Spleen (tissue), 11 donors: ENCODE data around the gene XIRP2. TPM values are rescaled to one million over a fixed set of nuclear protein-coding genes. Genes with fewer than 3 reads are reported as not detected.
"Not testable (repeated sequence)": the region's sequence is repeated elsewhere in the genome, so short reads cannot be mapped to it uniquely, and the experiment has no call there.

Experiments
- DNase-seq: peaks from one replicate; pipeline ENCODE4 v3.0.0-alpha.2; 2020
- H3K27ac ChIP-seq, 8 donors: fragments of 200-600 bp; sonication (generic) in 7 of 8; 1 replicate in 4 of 8; 2 replicates in 4 of 8; pipeline versions ENCODE4 v1.5.0 to v1.8.0; 2016 to 2021; ENCODE audit warnings: inconsistent platforms in 4 of 8, mild to moderate bottlenecking in 4 of 8, moderate library complexity in 1 of 8
- H3K27me3 ChIP-seq, 7 donors: fragments of 200-600 bp; sonication (generic) in 6 of 7; replicated peaks in 1 of 7; 1 replicate in 4 of 7; 2 replicates in 3 of 7; pipeline versions ENCODE4 v1.5.0 to v1.8.0; 2016 to 2021; ENCODE audit warnings: inconsistent platforms in 3 of 7, mild to moderate bottlenecking in 1 of 7
- H3K36me3 ChIP-seq, 6 donors: fragments of 200-600 bp; sonication (generic) in 5 of 6; 1 replicate in 4 of 6; 2 replicates in 2 of 6; pipeline versions ENCODE4 v1.5.0 to v1.8.0; 2016 to 2021; ENCODE audit warnings: inconsistent platforms in 2 of 6
- H3K4me1 ChIP-seq, 6 donors: fragments of 200-600 bp; sonication (generic) in 5 of 6; 1 replicate in 3 of 6; 2 replicates in 3 of 6; pipeline versions ENCODE4 v1.5.0 to v1.8.0; 2016 to 2021; ENCODE audit warnings: inconsistent platforms in 3 of 6
- H3K4me3 ChIP-seq, 8 donors: fragments of 200-600 bp; sonication (generic) in 7 of 8; 1 replicate in 4 of 8; 2 replicates in 4 of 8; pipeline versions ENCODE4 v1.5.0 to v1.8.0; 2016 to 2021; ENCODE audit warnings: inconsistent platforms in 4 of 8, mild to moderate bottlenecking in 4 of 8, moderate library complexity in 2 of 8
- H3K9me3 ChIP-seq, 8 donors: fragments of 200-600 bp; sonication (generic) in 7 of 8; 1 replicate in 4 of 8; 2 replicates in 4 of 8; pipeline versions ENCODE4 v1.5.0 to v1.8.0; 2016 to 2021; ENCODE audit warnings: inconsistent platforms in 4 of 8
- CTCF ChIP-seq, 11 experiments: fragments of 200-600 bp in 7 of 11; fragments of 450-650 bp in 4 of 11; sonication (generic) in 4 of 11; IDR thresholded peaks in 8 of 11; conservative IDR thresholded peaks in 3 of 11; 1 replicate in 7 of 11; 2 replicates in 4 of 11; pipeline versions ENCODE4 v1.4.0 to v1.8.0; 2016 to 2021; ENCODE audit warnings: antibody characterized with exemption in 11 of 11, inconsistent platforms in 4 of 11, mild to moderate bottlenecking in 1 of 11
- POLR2A ChIP-seq, 3 donors: fragments of 450-650 bp; IDR thresholded peaks; one replicate each; pipeline ENCODE4 v1.5.1; 2017; ENCODE audit warnings: antibody characterized with exemption in 3 of 3, mild to moderate bottlenecking in 1 of 3
- POLR2AphosphoS5 ChIP-seq, 3 donors: sonication (generic); formaldehyde crosslinking; IDR thresholded peaks; one replicate each; pipeline ENCODE4 v1.5.1; 2017; ENCODE audit warnings: antibody characterized with exemption in 3 of 3
- WGBS, 5 donors: extraction: QIAGEN DNeasy Blood & Tissue Kit in 3 of 5; methylation state at CpG; one replicate each; pipeline versions ENCODE4 v1.1.5 to v1.1.7; 2013 to 2018; 5-methylcytosine and 5-hydroxymethylcytosine counted together
- intact Hi-C: fragments of 100-400 bp; cut with DNase I; formaldehyde crosslinking; loops from one replicate; pipeline ENCODE4 v1.15.0; 2023; ENCODE audit warnings: low total_unique reads
- polyA plus RNA-seq, 3 donors: library from polyadenylated mRNA; stranded (reverse); fragments of 200-250 nt; gene quantifications; one replicate each; pipeline ENCODE4 v1.2.1, GENCODE V29; 2013
- total RNA-seq, 7 donors: library from RNA; depleted of rRNA in 3 of 7; stranded (reverse); fragments of >200 nt in 3 of 7; fragmentation: NEBNext Ultra II Directional in 4 of 7; extraction: Animal tissue kit (Norgen Biotek cat#: 25700) in 4 of 7; gene quantifications; one replicate each; pipeline versions ENCODE4 v1.1.0 to v1.2.1, GENCODE V29; 2016 to 2021
- donor health status: healthy with polysubstance abuse.
- donor health status: DM: no; HTN: no; CAD: no; lungs with moderate emphysema.
- donor health status: DM: no; HTN: no; CAD: no.
- donor health status: Bipolar disorder and iron deficiency.
- donor health status: healthy.
- donor health status: DM: no; HTN: no; CAD: no.
- donor health status: DM: yes; HTN: yes; CAD: no.

XIRP2 gene
- total and polyA plus RNA-seq, 10 donors = 0.10 to 3.2 (median 0.47) TPM

- 76 to 87% (median 84%) methylated on average over 2 of the region's 2 CpGs for WGBS, 5 donors
- H3K4me3 ChIP-seq = no peak overlapping the region
- DNase-seq = no peak
- no peaks in the 10 kb centered on the region for H3K27me3 ChIP-seq
- no peaks in the 10 kb centered on the region for H3K4me1 ChIP-seq
- intact Hi-C loops = no loop called here
- H3K27ac ChIP-seq = no peak overlapping the region
- peaks cover 0 to 17% (median 6%) of the 10 kb centered on the region in 8 donors for H3K9me3 ChIP-seq
- TF ChIP-seq POLR2AphosphoS5 (IDR thresholded peaks at IDR 0.05) (no peak), POLR2A (IDR thresholded peaks at IDR 0.05) (no peak)
- no peaks in the 10 kb centered on the region for H3K36me3 ChIP-seq
Observed at GRCh38 chr2:167100506-167100905, 212.2 kb downstream of the XIRP2 start.

GRCh38 chr2:167103028-167103756, 214.9 kb downstream of the XIRP2 start:
- DNase-seq = no peak
- Histone ChIP-seq H3K36me3 (no peaks in the 10 kb centered on the region), H3K27me3 (no peaks in the 10 kb centered on the region), H3K4me1 (no peaks in the 10 kb centered on the region), H3K9me3 (peaks cover 0 to 15% (median 6%) of the 10 kb centered on the region in 8 donors), H3K4me3 (no peak overlapping the region), H3K27ac (peak overlapping the region in 5 of 8 donors; percentile 6 to 58 (median 35))
- WGBS, 5 donors = 68 to 84% (median 72%) methylated on average over 5 of the region's 5 CpGs
- TF ChIP-seq POLR2A (IDR thresholded peaks at IDR 0.05) (no peak), CTCF (IDR thresholded peaks at IDR 0.05 in 8 of 11, conservative IDR thresholded peaks at IDR 0.05 in 3 of 11) (no peak), POLR2AphosphoS5 (IDR thresholded peaks at IDR 0.05) (no peak)
- intact Hi-C loops = no loop called here

GRCh38 chr2:167103757-167104133, 215.5 kb downstream of the XIRP2 start:
- Histone ChIP-seq H3K9me3 (peaks cover 0 to 14% (median 3%) of the 10 kb centered on the region in 8 donors), H3K27me3 (no peaks in the 10 kb centered on the region), H3K36me3 (no peaks in the 10 kb centered on the region), H3K4me3 (no peak overlapping the region), H3K27ac (peak overlapping the region in 5 of 8 donors; percentile 6 to 58 (median 35)), H3K4me1 (no peaks in the 10 kb centered on the region)
- intact Hi-C loops = no loop called here
- no peak for DNase-seq
- TF ChIP-seq CTCF (IDR thresholded peaks at IDR 0.05 in 8 of 11, conservative IDR thresholded peaks at IDR 0.05 in 3 of 11) (no peak), POLR2AphosphoS5 (IDR thresholded peaks at IDR 0.05) (no peak), POLR2A (IDR thresholded peaks at IDR 0.05) (no peak)

- H3K27ac ChIP-seq = no peak overlapping the region
- no peak for DNase-seq
- TF ChIP-seq POLR2AphosphoS5 (IDR thresholded peaks at IDR 0.05) (no peak), CTCF (IDR thresholded peaks at IDR 0.05 in 8 of 11, conservative IDR thresholded peaks at IDR 0.05 in 3 of 11) (no peak), POLR2A (IDR thresholded peaks at IDR 0.05) (no peak)
- H3K36me3 ChIP-seq = no peaks in the 10 kb centered on the region
- WGBS, 5 donors = 76 to 97% (median 95%) methylated on average over 3 of the region's 3 CpGs
- intact Hi-C loops = no loop called here
- no peak overlapping the region for H3K4me3 ChIP-seq
- peaks cover 0 to 16% (median 6%) of the 10 kb centered on the region in 8 donors for H3K9me3 ChIP-seq
- no peaks in the 10 kb centered on the region for H3K27me3 ChIP-seq
- H3K4me1 ChIP-seq = no peaks in the 10 kb centered on the region
Observed at GRCh38 chr2:167104691-167105090, 216.4 kb downstream of the XIRP2 start.

- H3K36me3 ChIP-seq = not testable (repeated sequence)
Observed at GRCh38 chr2:167109682-167110081, 221.4 kb downstream of the XIRP2 start.

More at GRCh38 chr2:167109682-167110081, 221.4 kb downstream of the XIRP2 start:
- H3K4me1 ChIP-seq, H3K27ac ChIP-seq, H3K27me3 ChIP-seq, DNase-seq, intact Hi-C loops, H3K4me3 ChIP-seq: not testable (repeated sequence)
- H3K9me3 ChIP-seq = peaks cover 0 to 16% (median 6%) of the 10 kb centered on the region in 8 donors
